ENCODE measurements around the gene L1TD1. TPM values are rescaled to one million over a fixed set of nuclear protein-coding genes. Genes with fewer than 3 reads are reported as not detected.
"Not testable (repeated sequence)": the region's sequence is repeated elsewhere in the genome, so short reads cannot be mapped to it uniquely, and the experiment has no call there.

Gene L1TD1
- total RNA-seq, 3 donors from 2014 or later = 0.98 to 12.0 (median 1.4) TPM

DNA sequence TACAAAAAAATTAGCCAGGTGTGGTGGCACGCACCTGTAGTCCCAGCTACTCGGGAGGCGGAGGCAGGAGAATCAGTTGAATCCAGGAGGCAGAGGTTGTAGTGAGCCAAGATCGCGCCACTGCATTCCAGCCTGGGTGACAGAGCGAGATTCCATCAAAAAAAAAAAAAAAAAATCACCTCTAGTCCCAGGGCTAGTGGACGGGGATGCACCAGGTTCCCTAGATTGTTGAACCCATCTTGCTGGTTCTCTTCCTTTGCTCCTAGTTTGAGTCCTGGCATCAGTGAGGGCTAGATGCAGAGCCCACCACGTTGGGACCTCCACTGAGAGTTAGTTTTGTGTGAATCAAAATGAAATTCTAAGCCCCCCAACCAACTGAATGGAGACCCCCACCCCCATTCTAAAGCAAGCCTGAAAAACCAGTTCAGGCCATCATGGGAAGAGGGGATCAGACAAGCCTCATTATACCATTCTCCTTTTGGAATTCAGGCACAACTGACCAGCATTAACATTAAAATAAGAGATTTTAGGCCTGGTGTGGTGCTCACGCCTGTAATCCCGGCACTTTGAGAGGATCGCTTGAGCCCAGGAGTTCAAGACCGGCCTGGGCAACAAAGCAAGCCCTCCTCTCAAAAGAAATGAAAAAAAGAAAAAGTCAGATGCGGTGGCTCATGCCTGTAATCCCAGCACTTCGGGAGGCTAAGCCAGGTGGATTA is 17.9 kb upstream of the L1TD1 start:
- Histone ChIP-seq H3K9me3 (no peaks in the 10 kb centered on the region), H3K4me1 (ENCODE audit: low read depth) (peaks cover 5% of the 10 kb centered on the region), H3K36me3 (ENCODE audit: low read depth) (no peaks in the 10 kb centered on the region), H3K4me3 (no peak overlapping the region)
- intact Hi-C loops (cut with DNase I, micrococcal nuclease) = loop anchor here in 1 of 2 donors (5.0 kb wide), 1 partner anchor 231 kb away; no protein-coding TSS in a partner anchor
- no peak for DNase-seq
- TF ChIP-seq, protein P1, sequence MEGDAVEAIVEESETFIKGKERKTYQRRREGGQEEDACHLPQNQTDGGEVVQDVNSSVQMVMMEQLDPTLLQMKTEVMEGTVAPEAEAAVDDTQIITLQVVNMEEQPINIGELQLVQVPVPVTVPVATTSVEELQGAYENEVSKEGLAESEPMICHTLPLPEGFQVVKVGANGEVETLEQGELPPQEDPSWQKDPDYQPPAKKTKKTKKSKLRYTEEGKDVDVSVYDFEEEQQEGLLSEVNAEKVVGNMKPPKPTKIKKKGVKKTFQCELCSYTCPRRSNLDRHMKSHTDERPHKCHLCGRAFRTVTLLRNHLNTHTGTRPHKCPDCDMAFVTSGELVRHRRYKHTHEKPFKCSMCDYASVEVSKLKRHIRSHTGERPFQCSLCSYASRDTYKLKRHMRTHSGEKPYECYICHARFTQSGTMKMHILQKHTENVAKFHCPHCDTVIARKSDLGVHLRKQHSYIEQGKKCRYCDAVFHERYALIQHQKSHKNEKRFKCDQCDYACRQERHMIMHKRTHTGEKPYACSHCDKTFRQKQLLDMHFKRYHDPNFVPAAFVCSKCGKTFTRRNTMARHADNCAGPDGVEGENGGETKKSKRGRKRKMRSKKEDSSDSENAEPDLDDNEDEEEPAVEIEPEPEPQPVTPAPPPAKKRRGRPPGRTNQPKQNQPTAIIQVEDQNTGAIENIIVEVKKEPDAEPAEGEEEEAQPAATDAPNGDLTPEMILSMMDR (IDR thresholded peaks at IDR 0.05) = no peak
- no peak for ATAC-seq

DNA sequence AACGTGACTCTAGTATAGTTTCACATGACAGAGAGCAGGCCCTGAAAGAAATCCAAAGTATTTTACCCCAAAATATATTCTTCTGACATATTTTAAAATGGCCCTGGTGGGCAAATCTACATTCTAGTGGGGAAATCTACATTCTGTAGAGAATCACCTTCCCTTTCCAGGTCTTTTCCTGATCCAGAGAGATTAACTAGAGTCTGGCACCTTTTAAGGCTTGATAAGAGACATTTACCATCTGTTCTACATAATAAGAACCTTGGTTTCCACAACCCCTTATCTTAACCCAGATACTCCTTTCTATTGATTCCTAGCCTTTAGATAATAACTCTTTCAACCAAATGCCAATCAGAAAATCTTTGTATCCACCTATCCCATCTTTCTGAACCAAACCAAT is 17.0 kb upstream of the L1TD1 start:
- Histone ChIP-seq H3K36me3 (ENCODE audit: low read depth) (no peaks in the 10 kb centered on the region), H3K9me3 (no peaks in the 10 kb centered on the region), H3K4me3 (no peak overlapping the region), H3K4me1 (ENCODE audit: low read depth) (peaks cover 7% of the 10 kb centered on the region)
- ATAC-seq (no peak), DNase-seq (no peak)
- TF ChIP-seq, protein P1 (IDR thresholded peaks at IDR 0.05) = no peak
- intact Hi-C loops (cut with DNase I, micrococcal nuclease) = loop anchor here in 1 of 2 donors (5.0 kb wide), 1 partner anchor 230 kb away; no protein-coding TSS in a partner anchor

DNA sequence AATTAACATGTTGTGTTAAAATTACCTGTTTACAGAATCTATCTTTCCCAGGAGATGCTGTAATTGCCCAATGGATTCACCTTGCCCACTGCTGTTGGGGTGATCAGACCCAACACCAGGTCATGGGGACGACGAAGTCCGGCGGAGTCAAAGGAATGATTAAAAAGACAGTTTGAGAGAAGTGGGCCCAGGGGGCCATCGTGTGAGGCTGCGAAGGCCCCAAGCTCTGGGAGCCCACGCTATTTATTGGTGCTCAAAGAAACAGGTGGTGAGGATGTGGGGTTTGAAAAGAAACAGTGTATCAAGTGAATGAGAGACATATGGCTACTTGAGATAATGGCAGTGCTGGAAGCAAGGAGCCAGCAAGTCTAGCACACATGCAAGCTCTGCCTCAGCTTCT is 16.3 kb upstream of the L1TD1 start:
- intact Hi-C loops (cut with DNase I, micrococcal nuclease) = loop anchor here in 1 of 2 donors (5.0 kb wide), 1 partner anchor 229 kb away; no protein-coding TSS in a partner anchor

DNA sequence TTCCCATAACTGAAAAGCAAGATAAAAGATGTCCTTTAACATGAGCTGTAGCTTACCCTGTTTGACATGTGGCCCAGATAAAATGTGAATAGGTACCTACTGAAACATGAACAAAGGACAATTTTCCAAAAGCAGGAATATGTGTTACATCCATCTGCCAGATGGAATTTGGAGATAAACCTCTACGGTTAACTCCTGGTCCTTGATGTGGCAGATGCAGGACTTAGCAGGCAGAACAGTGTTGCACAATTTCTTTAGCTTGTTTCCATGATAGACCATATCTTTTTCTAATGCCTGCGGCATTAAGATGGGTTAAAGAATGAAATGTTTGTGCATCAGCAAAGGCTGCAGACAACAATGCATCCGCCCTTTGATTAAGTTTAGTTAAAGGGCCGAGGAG is 14.6 kb upstream of the L1TD1 start:
- ATAC-seq; H3K9me3 ChIP-seq; H3K36me3 ChIP-seq (ENCODE audit: low read depth); H3K4me3 ChIP-seq; intact Hi-C loops (cut with DNase I, micrococcal nuclease); DNase-seq; H3K4me1 ChIP-seq (ENCODE audit: low read depth): not testable (repeated sequence)

More for the DNA sequence above, 16.3 kb upstream of the L1TD1 start:
- Histone ChIP-seq H3K4me1 (ENCODE audit: low read depth) (peaks cover 7% of the 10 kb centered on the region), H3K9me3 (no peaks in the 10 kb centered on the region), H3K4me3 (no peak overlapping the region), H3K36me3 (ENCODE audit: low read depth) (no peaks in the 10 kb centered on the region)
- ATAC-seq = no peak
- no peak for DNase-seq
- TF ChIP-seq, protein P1 (IDR thresholded peaks at IDR 0.05) = no peak

GRCh38 chr1:62180639-62181038 is 14.0 kb upstream of the L1TD1 start:
- ATAC-seq (no peak), DNase-seq (peak in 2 of 3 donors; percentile 38 to 55)
- H3K4me1 ChIP-seq (ENCODE audit: low read depth) = peaks cover 7% of the 10 kb centered on the region
- H3K4me3 ChIP-seq = no peak overlapping the region
- TF ChIP-seq, protein P1 (IDR thresholded peaks at IDR 0.05) = no peak
- no peaks in the 10 kb centered on the region for H3K36me3 ChIP-seq (ENCODE audit: low read depth)
- H3K9me3 ChIP-seq = no peaks in the 10 kb centered on the region
- intact Hi-C loops (cut with DNase I, micrococcal nuclease) = no loop called here

DNA sequence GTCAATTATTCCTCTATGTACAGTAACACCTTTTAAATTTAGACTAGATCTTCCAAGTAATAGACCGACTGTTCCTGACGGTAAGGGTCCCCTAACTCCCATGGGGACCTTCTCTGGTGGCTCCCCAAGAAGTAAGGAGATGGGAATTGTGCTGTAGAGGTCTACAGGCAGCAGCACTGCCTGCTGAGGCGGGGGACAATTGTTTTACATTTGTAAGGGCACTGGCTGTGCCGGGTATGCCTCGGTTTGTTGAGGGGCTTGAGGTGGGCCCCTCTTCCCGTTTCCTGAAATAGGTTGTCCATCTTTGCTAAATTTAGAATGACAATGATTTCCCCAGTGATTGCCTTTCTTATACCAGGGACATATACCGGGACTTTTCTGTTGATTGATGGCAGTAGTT is 13.1 kb upstream of the L1TD1 start:
- TF ChIP-seq, protein P1 (IDR thresholded peaks at IDR 0.05) = no peak
- Histone ChIP-seq H3K4me3 (no peak overlapping the region), H3K4me1 (ENCODE audit: low read depth) (peaks cover 7% of the 10 kb centered on the region), H3K36me3 (ENCODE audit: low read depth) (no peaks in the 10 kb centered on the region), H3K9me3 (no peaks in the 10 kb centered on the region)
- intact Hi-C loops (cut with DNase I, micrococcal nuclease) = no loop called here
- ATAC-seq (no peak), DNase-seq (no peak)

GRCh38 chr1:62182157-62182556 is 12.5 kb upstream of the L1TD1 start:
- H3K36me3 ChIP-seq (ENCODE audit: low read depth); H3K4me3 ChIP-seq; H3K4me1 ChIP-seq (ENCODE audit: low read depth); H3K9me3 ChIP-seq; intact Hi-C loops (cut with DNase I, micrococcal nuclease): not testable (repeated sequence)
- DNase-seq = peak in 1 of 3 donors; percentile 8
- peak; percentile 58 for ATAC-seq

GRCh38 chr1:62183164-62184020 is 11.3 kb upstream of the L1TD1 start:
- H3K36me3 ChIP-seq (ENCODE audit: low read depth); H3K9me3 ChIP-seq; H3K4me1 ChIP-seq (ENCODE audit: low read depth); ATAC-seq; intact Hi-C loops (cut with DNase I, micrococcal nuclease); H3K4me3 ChIP-seq; DNase-seq: not testable (repeated sequence)
